Left ventricle myocardium inferior (tissue), 1 donor: ENCODE data around the gene CAPZA2. TPM values are rescaled to one million over a fixed set of nuclear protein-coding genes. Genes with fewer than 3 reads are reported as not detected.
"Not testable (repeated sequence)": the region's sequence is repeated elsewhere in the genome, so short reads cannot be mapped to it uniquely, and the experiment has no call there.

Experiments used
- DNase-seq: peaks from one replicate; pipeline ENCODE4 v3.0.0-alpha.2; 2020
- H3K27ac ChIP-seq: fragments of 200-600 bp; replicated peaks from 2 replicates; pipeline ENCODE4 v1.8.0; 2021
- H3K27me3 ChIP-seq: fragments of 200-600 bp; 2 replicates; pipeline ENCODE4 v1.8.0; 2021; ENCODE audit warnings: low read depth
- H3K36me3 ChIP-seq: fragments of 200-600 bp; 2 replicates; pipeline ENCODE4 v1.8.0; 2021
- H3K4me1 ChIP-seq: fragments of 200-600 bp; 2 replicates; pipeline ENCODE4 v1.8.0; 2021
- H3K4me3 ChIP-seq: fragments of 200-600 bp; 2 replicates; pipeline ENCODE4 v1.8.0; 2021; ENCODE audit warnings: mild to moderate bottlenecking, moderate library complexity
- H3K9me3 ChIP-seq: fragments of 200-600 bp; replicated peaks from 2 replicates; pipeline ENCODE4 v1.8.0; 2021
- CTCF ChIP-seq: fragments of 200-600 bp; IDR thresholded peaks from 2 replicates; pipeline ENCODE4 v1.8.0; 2021; ENCODE audit warnings: antibody characterized with exemption, mild to moderate bottlenecking, borderline replicate concordance
- intact Hi-C: fragments of 100-400 bp; cut with micrococcal nuclease; formaldehyde crosslinking; loops from one replicate; pipeline ENCODE4 v1.11.0; 2022
- total RNA-seq: library from RNA; stranded (reverse); fragmentation: NEBNext Ultra II Directional; extraction: Animal tissue kit (Norgen Biotek cat#: 25700); gene quantifications from one replicate; pipeline ENCODE4 v1.2.1, GENCODE V29; 2021
- donor health status: DM: no; HTN: yes; CAD: no; lungs with severe emphysema.

CAPZA2 gene
- total RNA-seq, 1 donor from 2014 or later = 313 TPM

DNA sequence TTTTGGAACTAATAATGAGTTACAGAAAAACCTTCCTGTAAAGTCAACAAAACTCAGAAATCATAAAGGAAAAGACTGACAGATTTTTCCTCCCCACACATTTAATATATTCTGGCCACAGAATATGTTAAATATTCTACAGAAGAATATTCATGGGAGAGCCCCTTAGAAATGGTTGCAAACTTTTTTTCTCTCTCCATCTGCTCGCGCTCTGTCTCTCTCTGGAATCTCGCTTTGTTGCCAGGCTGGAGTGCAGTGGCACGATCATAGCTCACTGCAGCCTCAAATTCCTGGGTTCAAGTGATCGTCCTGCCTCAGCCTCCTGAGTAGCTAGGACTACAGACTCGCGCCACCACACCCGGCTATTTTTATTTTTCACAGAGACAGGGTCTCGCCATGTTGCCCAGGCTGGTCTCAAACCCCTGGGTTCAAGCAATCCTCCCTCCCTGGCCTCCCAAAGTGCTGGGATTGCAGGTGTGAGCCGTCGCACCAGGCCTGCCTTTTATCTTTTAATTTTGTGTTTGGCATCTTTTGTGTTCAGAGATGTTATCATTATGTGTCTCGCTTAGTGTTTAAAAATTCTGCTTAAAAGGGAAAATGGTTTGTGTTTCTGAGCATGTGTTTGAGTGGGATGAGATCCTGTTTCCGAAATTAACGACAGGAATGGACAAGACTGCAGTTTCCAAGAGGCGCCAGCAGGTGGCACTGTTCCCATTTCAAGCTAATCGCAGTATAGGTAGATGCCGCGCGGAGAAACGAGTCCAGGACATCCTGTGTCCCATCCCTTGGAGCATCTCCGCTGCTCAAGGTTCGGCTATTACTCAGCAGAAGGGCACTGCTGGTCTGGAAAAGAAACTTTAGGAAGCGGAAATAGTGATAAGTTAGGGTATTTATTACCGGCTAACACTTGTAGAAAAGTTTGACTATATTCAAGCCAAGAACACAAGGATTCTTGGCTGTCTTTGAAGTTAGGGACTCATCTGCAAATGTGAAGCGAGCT lies 67.8 kb downstream of the CAPZA2 start:
- H3K27ac ChIP-seq = no peak overlapping the region
- no peaks in the 10 kb centered on the region for H3K36me3 ChIP-seq
- no peaks in the 10 kb centered on the region for H3K9me3 ChIP-seq
- no peaks in the 10 kb centered on the region for H3K4me1 ChIP-seq
- no peak overlapping the region for H3K4me3 ChIP-seq
- H3K27me3 ChIP-seq = no peaks in the 10 kb centered on the region
- intact Hi-C loops = loop anchor here (5.0 to 10.0 kb wide), 2 partner anchors 55 to 192 kb away; no protein-coding TSS in a partner anchor
- peak; percentile 95 for TF ChIP-seq CTCF
- peak; percentile 83 for DNase-seq

- H3K27ac ChIP-seq = no peak overlapping the region
- intact Hi-C loops = loop anchor here (5.0 to 10.0 kb wide), 2 partner anchors 52 to 190 kb away; no protein-coding TSS in a partner anchor
- no peaks in the 10 kb centered on the region for H3K4me1 ChIP-seq
- H3K36me3 ChIP-seq = no peaks in the 10 kb centered on the region
- no peaks in the 10 kb centered on the region for H3K27me3 ChIP-seq
- no peak for TF ChIP-seq CTCF
- H3K4me3 ChIP-seq = no peak overlapping the region
- no peaks in the 10 kb centered on the region for H3K9me3 ChIP-seq
- DNase-seq = no peak
Observed at GRCh38 chr7:116932566-116932965, 70.2 kb downstream of the CAPZA2 start.

GRCh38 chr7:116933465-116933864 lies 71.1 kb downstream of the CAPZA2 start:
- intact Hi-C loops = loop anchor here (5.0 to 10.0 kb wide), 2 partner anchors 51 to 189 kb away; no protein-coding TSS in a partner anchor
- Histone ChIP-seq H3K27me3 (no peaks in the 10 kb centered on the region), H3K36me3 (no peaks in the 10 kb centered on the region), H3K9me3 (no peaks in the 10 kb centered on the region), H3K4me3 (no peak overlapping the region), H3K27ac (no peak overlapping the region), H3K4me1 (no peaks in the 10 kb centered on the region)
- no peak for DNase-seq
- no peak for TF ChIP-seq CTCF

DNA sequence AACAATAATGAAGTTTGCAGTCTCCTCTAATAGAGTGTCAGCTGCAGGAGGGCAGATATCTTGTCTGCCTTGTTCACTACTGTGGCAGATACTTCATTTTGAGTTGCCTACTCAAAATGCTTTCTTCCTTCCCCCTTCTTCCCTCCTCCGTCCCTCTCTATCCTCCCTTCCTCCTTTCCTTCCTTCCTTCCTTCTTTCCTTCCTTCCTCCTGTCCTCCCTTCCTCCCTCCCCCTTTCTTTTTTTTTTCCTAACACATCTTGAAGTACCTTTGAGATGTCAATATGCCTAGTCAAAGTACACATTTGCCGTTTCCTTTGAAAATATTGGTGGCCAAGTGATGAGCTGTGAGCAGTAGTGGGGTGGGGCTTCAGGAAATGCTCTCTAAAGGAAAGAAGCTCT lies 72.2 kb downstream of the CAPZA2 start:
- no peaks in the 10 kb centered on the region for H3K27me3 ChIP-seq
- H3K4me1 ChIP-seq = no peaks in the 10 kb centered on the region
- TF ChIP-seq CTCF = no peak
- no peaks in the 10 kb centered on the region for H3K36me3 ChIP-seq
- intact Hi-C loops = loop anchor here (5.0 to 10.0 kb wide), 2 partner anchors 50 to 188 kb away; no protein-coding TSS in a partner anchor
- no peak for DNase-seq
- H3K9me3 ChIP-seq = no peaks in the 10 kb centered on the region
- H3K27ac ChIP-seq = no peak overlapping the region
- H3K4me3 ChIP-seq = no peak overlapping the region

DNA sequence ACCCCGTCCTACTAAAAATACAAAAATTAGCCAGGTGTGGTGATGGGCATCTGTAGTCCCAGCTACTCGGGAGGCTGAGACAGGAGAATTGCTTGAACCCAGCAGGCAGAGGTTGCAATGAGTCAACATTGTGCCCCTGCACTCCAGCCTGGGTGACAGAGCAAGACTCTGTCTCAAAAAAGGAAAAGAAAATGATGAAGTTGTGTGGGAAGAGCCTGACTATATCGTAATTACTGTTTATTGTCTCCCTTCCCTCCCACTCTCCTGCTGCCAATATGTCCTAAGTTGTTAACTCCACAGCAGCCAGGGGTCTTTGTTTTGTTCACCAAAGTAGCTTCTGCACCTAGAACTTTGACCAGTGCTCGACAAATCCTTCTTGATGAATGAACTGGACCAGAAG lies 74.5 kb downstream of the CAPZA2 start:
- H3K27me3 ChIP-seq, H3K4me3 ChIP-seq, H3K9me3 ChIP-seq, H3K36me3 ChIP-seq, DNase-seq, H3K4me1 ChIP-seq, H3K27ac ChIP-seq: not testable (repeated sequence)
- intact Hi-C loops = loop anchor here (10.0 kb wide), 1 partner anchor 48 kb away; no protein-coding TSS in a partner anchor

DNA sequence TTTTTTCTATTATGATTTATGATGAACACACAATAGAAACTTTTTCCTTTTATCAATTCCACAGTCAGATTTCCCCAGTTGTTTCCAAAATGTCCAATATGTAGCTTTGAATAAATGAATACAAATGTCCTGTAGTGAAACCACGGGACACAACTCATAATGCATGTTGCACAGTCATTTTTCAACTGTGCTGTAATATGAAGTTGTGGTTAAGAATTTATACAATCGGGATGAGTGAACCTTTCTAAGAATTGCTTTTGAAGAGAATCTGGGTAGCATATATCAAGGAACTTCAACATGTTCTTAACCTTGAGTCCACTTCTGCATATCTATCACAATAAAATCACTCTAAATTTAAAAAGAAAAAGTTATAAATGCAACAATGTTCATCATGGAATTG lies 76.3 kb downstream of the CAPZA2 start:
- H3K4me3 ChIP-seq = no peak overlapping the region
- no peaks in the 10 kb centered on the region for H3K9me3 ChIP-seq
- H3K4me1 ChIP-seq = no peaks in the 10 kb centered on the region
- H3K27me3 ChIP-seq = no peaks in the 10 kb centered on the region
- no peaks in the 10 kb centered on the region for H3K36me3 ChIP-seq
- H3K27ac ChIP-seq = no peak overlapping the region
- no peak for DNase-seq
- intact Hi-C loops = loop anchor here (10.0 kb wide), 1 partner anchor 46 kb away; no protein-coding TSS in a partner anchor
- TF ChIP-seq CTCF = no peak
